ENCODE measurements around the gene FILIP1L.

DNA sequence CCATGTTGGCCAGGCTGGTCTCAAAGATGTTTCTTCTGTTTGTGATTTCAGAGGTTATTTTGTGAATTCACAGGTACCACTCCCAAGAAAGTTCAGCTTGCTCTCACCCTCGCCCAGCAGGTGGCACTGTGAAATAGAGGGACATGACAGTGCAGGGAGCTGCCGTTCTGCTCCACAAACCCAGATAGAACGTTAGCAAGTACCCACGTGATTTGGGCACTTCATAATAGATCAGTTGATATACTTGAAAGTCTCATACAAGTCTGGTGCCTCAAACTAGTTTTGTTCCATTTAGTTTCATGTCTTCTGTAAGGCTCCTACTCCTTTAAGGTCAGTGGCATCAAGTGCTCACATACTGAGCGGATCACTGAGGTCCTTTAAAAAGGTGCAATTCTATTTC, 45.5 kb downstream of the FILIP1L start:
- TF ChIP-seq CTCF (IDR thresholded peaks at IDR 0.05), result peak; percentile 49 to 88 (median 76)
- no peak for TF ChIP-seq POLR2A (IDR thresholded peaks at IDR 0.05)

Data from heart left ventricle (tissue), 13 donors.